PC-3 (cell line): ENCODE data around the gene UGT2A1.

ENCODE experiments used
- EZH2 ChIP-seq: fragments of 300-600 bp; sonication (generic); IDR thresholded peaks from one replicate; pipeline ENCODE4 v1.6.1; 2017; ENCODE audit warnings: antibody characterized with exemption, mild to moderate bottlenecking, low read length; ENCODE audit not compliant: unreplicated experiment
- EZH2phosphoT487 ChIP-seq: fragments of 300-600 bp; sonication (generic); IDR thresholded peaks from 2 replicates; pipeline ENCODE4 v1.6.1; 2018; ENCODE audit warnings: mild to moderate bottlenecking, antibody characterized with exemption, low read length, borderline replicate concordance
- TF ChIP-seq, protein P1 (sequence below): fragments of 300-600 bp; sonication (generic); conservative IDR thresholded peaks from 2 replicates; pipeline ENCODE4 v1.5.1; 2017; ENCODE audit warnings: antibody characterized with exemption, low read depth, mild to moderate bottlenecking, low read length

DNA sequence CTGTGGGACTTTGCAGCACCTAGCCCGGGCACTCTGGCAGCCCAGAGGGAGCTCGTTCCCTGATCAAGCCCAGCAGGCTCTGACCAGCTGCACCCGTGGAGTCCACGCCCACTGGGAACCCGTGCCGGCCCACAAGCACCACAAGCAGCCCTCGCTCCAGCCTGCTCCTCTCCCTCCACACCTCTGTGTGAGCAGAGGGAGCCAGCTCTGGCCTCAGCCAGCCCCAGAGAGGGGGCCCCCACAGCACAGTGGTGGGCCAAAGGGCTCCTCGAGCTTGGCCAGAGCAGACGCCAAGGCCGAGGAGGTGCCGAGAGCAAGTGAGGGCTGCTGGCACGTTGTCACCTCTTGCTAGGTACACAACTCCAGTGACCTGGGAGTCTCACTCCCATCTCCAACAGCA is 5.1 kb upstream of the UGT2A1 start:
- TF ChIP-seq, protein P1, sequence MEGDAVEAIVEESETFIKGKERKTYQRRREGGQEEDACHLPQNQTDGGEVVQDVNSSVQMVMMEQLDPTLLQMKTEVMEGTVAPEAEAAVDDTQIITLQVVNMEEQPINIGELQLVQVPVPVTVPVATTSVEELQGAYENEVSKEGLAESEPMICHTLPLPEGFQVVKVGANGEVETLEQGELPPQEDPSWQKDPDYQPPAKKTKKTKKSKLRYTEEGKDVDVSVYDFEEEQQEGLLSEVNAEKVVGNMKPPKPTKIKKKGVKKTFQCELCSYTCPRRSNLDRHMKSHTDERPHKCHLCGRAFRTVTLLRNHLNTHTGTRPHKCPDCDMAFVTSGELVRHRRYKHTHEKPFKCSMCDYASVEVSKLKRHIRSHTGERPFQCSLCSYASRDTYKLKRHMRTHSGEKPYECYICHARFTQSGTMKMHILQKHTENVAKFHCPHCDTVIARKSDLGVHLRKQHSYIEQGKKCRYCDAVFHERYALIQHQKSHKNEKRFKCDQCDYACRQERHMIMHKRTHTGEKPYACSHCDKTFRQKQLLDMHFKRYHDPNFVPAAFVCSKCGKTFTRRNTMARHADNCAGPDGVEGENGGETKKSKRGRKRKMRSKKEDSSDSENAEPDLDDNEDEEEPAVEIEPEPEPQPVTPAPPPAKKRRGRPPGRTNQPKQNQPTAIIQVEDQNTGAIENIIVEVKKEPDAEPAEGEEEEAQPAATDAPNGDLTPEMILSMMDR = no peak
- TF ChIP-seq EZH2 = no peak
- TF ChIP-seq EZH2phosphoT487 = no peak
